ENCODE measurements around the gene KLHL29.

Gene KLHL29

DNA sequence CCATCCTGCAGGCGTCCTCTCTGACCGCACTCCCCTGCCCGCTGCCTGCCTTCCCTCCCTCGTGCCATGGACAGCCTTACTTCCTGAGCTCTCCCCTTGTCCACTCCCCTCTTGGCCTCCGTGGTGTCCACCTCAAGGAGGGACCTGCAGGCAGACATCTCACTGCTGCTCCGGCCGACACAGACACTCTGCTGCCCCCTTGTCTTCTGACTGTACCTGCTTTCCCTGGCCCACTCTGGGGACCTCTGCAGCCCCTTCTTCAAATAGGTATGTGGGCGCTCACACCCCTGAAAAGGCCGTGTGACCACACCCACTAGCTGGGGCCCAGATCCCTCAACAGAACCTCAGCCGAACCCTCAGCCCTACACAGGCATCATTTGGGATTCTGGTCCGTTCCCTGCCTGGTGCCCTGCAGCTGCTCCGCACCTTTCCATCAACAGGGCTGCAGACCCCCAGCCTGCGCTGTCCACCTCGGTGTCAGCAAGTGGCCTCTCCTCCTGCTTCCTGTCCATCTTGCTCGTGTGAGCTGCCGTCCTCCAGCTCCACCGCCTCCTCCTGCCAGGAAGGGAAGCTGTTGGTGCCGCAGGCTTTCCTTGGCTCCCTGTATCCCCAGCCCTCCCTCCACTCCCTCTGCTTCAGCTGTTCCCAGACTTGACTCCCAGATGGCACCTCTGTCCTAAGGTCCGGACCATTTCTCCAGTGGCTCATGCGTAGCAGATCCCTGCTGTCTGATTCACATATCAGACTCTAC is 94.1 kb downstream of the KLHL29 start:
- DNase-seq, result no peak

DNA sequence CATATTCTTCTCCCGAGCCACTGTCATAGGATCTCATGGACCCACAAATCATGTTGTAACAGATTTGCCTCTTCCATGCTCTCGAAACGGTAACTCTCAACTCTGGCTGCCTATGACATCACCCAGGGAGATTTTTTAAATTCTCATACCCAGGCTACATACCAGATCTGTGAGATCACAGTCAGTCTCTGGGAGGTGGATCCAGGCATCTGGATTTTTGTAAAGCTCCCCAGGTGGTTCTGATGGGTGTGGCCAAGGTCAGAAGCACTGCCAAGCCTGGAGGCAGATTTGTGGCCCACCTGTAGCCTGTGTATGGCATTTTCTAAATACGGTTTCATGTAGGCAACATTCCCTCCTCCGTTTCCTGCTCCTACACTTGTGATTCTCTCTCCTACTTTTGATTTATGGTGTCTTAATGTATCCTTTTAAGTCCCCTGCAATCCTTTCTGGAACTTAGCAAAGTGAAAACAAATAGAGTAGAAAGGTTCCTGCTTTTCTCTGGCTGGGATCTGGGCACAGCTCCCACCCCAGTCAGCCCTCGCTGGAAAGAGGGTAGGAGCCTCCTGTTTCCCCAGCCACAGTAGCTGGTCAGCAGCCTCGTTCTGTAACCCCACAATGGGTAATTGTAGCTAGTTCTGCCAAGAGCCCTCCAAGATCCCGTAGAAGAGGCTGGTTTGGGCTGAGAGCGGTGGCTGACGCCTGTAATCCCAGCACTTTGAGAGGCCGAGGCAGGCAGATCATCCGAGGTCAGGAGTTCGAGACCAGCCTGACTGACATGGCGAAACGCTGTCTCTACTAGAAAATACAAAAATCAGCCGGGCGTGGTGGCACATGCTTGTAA is 96.2 kb downstream of the KLHL29 start:
- DNase-seq, result peak; percentile 68

DNA sequence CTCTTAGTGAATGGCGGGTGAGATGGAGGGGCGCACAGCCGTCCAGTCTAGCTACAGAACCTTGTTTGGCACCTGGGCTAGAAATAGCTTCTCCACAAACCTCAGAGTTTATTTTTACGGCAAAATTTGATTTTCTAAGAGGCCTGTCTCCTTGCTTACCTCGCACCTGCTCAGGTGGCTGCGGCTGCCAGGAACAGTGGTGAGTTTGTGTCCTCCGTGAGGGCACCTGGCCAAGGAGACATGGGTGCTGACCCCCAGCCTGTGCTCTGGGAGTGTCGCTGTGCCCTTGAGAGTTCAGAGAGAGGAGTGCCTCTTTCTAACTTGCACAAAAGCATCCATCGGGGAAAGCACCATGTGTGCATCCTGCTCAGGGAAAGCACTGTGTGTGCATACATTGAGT is 97.2 kb downstream of the KLHL29 start:
- no peak for DNase-seq

DNA sequence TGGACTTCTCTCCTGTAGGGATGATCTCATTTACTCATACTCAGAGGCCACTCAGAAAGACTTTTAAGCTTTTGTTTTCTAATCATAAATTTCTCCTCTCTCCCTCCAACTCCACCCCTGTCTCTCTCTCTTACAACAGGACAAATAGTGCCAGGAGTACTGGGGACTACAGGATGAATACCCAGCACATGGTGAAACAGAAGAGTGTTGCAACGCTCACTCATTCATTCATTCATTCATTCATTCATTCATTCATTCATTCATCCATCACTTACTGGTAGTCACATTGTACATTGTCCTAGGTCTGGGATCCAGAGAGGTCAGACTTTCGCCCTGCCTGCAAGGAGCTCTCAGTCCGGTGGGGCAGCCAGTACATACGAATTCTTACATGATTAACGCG is 97.6 kb downstream of the KLHL29 start:
- no peak for DNase-seq

- DNase-seq, result no peak
These were observed 98.8 kb downstream of the KLHL29 start for GRCh38 chr2:23483791-23484190.

GRCh38 chr2:23484275-23484674 is 99.3 kb downstream of the KLHL29 start:
- DNase-seq, result no peak

GRCh38 chr2:23484767-23485166 is 99.8 kb downstream of the KLHL29 start:
- DNase-seq, result no peak

DNA sequence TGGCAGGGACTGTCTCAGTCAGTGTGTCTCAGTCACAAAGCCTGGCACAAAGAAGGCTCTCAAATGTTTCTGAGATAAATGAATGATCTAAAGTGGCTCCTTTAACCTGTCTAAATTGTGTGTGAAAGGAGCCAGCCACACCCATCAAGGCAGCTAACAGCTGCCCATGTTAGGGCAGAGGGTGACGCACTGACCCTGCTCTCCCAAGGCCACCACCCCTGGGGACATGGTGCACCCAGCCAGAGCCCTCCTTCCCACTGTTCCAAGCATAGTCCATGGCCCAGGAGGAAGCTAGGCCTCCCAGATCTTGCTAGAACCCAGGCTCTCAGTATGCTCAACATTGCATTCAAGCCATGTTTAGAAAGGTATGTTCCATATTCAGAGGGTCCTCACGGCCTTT is 100.3 kb downstream of the KLHL29 start:
- no peak for DNase-seq

DNA sequence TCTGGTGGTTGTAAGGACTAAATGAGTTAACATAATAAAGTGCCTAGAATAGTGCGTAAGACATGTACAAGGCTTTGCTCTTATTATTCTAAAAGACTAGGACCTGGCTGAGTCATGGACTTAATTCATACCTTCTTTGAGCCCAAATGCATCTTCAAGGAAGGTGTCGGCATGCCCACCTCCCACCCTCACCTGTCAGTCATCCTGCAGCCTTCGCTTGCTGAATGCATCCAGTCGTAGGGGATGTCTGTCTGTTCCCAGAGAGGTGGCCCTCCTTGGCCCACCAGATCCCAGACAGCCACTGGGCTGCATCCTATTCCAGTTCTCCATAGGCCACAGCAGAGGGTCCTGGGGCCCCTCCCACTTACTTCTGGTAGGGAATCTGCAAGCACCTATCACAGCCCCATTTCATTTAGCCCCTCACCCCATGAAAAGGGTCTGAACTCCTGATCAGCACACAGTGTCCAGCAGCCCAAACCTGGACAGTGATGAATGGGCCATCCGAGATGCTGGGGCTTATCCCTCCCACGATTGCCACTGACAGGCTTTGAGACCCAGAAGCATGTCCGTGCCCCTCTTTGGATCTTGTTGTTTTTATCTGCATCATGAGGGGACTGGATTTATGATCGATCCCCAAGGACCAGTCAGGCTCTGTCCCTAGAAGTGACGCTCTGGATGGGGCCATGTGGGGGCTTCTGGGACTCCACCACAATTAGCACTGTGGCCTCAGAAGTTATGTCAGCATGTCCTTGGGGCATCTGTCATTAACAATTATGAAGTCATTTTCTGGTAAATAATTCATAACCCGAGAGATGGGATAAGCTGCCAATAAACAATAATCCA is 101.1 kb downstream of the KLHL29 start:
- DNase-seq, result no peak

GRCh38 chr2:23486684-23487075 is 101.7 kb downstream of the KLHL29 start:
- DNase-seq, result no peak

DNA sequence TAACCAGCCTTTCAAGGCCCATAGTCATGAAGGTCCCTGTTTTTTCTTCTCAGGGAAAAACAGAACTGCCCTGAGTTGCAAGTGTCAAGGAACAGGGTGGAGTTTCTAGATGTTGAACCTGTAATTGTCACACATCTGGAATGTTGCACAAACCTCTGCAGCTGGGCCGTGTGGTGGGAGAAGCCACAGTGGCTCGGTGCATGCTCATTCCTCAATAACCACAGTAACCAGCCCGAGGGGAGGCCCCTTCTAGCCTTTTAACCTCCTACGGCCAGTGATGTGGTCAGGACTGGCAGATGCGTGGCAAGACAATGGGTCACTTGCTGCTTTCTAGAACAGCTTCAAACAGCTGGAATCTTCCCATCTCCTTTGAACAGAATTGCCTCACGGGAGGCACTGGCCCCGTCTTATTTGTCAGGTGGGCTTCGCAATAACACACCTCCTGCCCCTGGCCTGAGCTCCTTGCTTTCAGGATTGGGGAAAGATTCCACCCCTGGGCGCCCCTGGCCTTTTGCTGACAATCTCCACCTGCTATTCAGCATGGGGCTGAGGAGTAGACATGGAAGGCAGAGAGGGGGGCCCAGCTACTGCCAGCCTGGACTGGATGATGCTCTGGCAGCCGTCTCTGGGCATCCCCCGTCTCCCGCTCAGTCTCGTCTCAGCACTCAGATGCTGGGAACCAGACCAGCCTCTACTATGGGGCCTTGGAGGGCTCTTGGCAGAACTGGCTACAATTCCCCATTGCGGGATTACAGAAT is 102.9 kb downstream of the KLHL29 start:
- no peak for DNase-seq

- DNase-seq, result no peak
These were observed 103.6 kb downstream of the KLHL29 start for GRCh38 chr2:23488584-23488983.

GRCh38 chr2:23489471-23490322 is 104.7 kb downstream of the KLHL29 start:
- DNase-seq, result no peak

- DNase-seq, result no peak
These were observed 106.8 kb downstream of the KLHL29 start for GRCh38 chr2:23491591-23492336.

GRCh38 chr2:23492337-23492675 is 107.3 kb downstream of the KLHL29 start:
- DNase-seq, result no peak

- DNase-seq, result peak; percentile 84
These were observed 107.9 kb downstream of the KLHL29 start for GRCh38 chr2:23492921-23493320.

DNA sequence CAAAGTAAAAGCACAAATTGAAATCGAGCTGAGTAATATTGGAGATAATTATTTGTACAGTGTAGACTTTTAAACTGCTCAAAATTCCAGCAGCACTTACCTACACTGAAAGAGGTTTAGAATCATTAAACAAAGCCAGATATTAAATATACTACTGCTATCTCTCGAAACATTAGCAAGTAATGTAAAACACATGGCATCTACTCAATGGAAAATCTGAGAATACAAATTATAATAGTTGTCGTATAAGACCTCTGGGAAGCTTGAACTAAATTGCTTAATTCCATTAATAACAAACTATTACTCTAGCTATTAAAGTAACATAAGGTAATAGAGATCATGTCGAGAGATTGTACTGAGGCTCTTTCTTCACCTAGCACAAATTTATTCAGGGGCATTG is 108.9 kb downstream of the KLHL29 start:
- DNase-seq, result no peak

DNA sequence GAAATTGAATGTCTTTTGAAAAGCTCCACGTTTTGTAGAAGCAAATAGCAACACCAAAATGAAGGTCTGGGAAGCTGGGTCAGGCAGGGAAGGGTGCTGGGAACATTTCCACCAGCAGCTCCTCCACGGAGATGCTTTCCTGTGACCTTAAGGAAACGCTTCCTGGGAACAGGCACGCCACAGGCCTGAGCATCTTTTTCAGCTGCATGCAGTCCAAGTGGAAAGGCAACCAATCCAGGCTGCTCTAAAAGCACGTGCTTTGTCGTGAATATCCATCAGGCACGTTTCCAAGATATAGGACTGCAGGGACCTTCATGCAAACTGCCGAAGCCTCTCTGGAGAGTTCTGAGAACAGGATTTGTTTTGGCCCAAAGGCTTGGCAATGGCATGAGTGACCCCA is 109.3 kb downstream of the KLHL29 start:
- no peak for DNase-seq

- DNase-seq, result no peak
These were observed 110.7 kb downstream of the KLHL29 start for GRCh38 chr2:23495661-23496114.

GRCh38 chr2:23496456-23496855 is 111.5 kb downstream of the KLHL29 start:
- DNase-seq, result no peak

DNA sequence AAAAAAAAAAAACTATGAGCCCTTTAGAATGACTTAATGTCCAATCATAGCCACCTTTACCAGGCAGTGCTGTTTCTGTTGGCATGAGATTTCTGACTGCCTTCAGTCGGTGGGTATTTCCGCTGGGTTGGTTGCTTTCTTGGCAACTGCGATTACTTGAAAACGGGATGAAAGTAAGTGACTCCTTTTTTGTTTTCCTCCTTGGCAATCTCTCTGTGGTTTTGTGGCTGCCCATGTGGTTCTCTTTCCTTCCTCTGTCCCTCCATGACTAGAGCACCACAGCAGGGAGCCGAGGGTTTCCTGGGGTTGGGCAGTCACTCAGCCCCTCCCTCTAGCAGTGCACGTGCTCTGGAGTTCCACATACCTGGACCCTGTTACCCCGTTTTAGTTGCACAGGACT is 112.1 kb downstream of the KLHL29 start:
- DNase-seq, result no peak

Data from NCI-H345 (cell line).